Stimulated activated CD8-positive, alpha-beta memory T cell treated with anti-CD3 and anti-CD28 coated beads, Interleukin-7, amount 100 ng/mL, for 4 hours (primary cell): ENCODE results near the gene C19orf12.
A peak's percentile ranks its signal among the peaks of the same experiment; 100 is the strongest.

Experiments used
- DNase-seq, 2 donors: peaks; one replicate each; pipeline ENCODE4 v3.0.0-alpha.2; 2020; ENCODE audit warnings: low read depth in 2 of 2

C19orf12 gene

GRCh38 chr19:29697523-29698261 lies 17.4 kb downstream of the C19orf12 start:
- no peak for DNase-seq

GRCh38 chr19:29696565-29696846 lies 18.6 kb downstream of the C19orf12 start:
- DNase-seq, result no peak

GRCh38 chr19:29695765-29696564 lies 19.1 kb downstream of the C19orf12 start:
- DNase-seq, result no peak

- peak; percentile 58 to 67 for DNase-seq
These were observed 20.1 kb downstream of the C19orf12 start for GRCh38 chr19:29694669-29695627.

GRCh38 chr19:29694161-29694560 lies 20.9 kb downstream of the C19orf12 start:
- DNase-seq, result no peak

GRCh38 chr19:29690842-29691241 lies 24.2 kb downstream of the C19orf12 start:
- peak in 1 of 2 donors; percentile 44 for DNase-seq

GRCh38 chr19:29687897-29688728 lies 26.9 kb downstream of the C19orf12 start:
- DNase-seq, result no peak

- no peak for DNase-seq
These were observed 27.7 kb downstream of the C19orf12 start for GRCh38 chr19:29687244-29687896.

GRCh38 chr19:29686285-29686805 lies 28.7 kb downstream of the C19orf12 start:
- no peak for DNase-seq

- no peak for DNase-seq
These were observed 29.7 kb downstream of the C19orf12 start for GRCh38 chr19:29685326-29685725.

- DNase-seq, result no peak
These were observed 32.1 kb downstream of the C19orf12 start for GRCh38 chr19:29683009-29683408.

- DNase-seq, result no peak
These were observed 32.7 kb downstream of the C19orf12 start for GRCh38 chr19:29682236-29682895.

- DNase-seq, result no peak
These were observed 33.4 kb downstream of the C19orf12 start for GRCh38 chr19:29681422-29682235.

GRCh38 chr19:29680937-29681336 lies 34.1 kb downstream of the C19orf12 start:
- no peak for DNase-seq

GRCh38 chr19:29680447-29680846 lies 34.6 kb downstream of the C19orf12 start:
- peak; percentile 64 to 75 for DNase-seq

GRCh38 chr19:29679598-29680210 lies 35.4 kb downstream of the C19orf12 start:
- no peak for DNase-seq

- DNase-seq, result no peak
These were observed 36.5 kb downstream of the C19orf12 start for GRCh38 chr19:29678484-29679106.
